GM20000 (cell line): ENCODE measurements around the gene HLA-DMB.

Experiments
- DNase-seq: peaks from one replicate; pipeline ENCODE4 v3.0.0; 2012; ENCODE audit warnings: low spot score
- CTCF ChIP-seq: IDR thresholded peaks from 2 replicates; pipeline ENCODE4 v1.5.1; 2012; ENCODE audit warnings: mild to moderate bottlenecking, control low read depth; ENCODE audit errors: extremely low read depth, missing control alignments

HLA-DMB gene

GRCh38 chr6:32953775-32954174 is 12.9 kb upstream of the HLA-DMB start:
- no peak for DNase-seq
- TF ChIP-seq CTCF, result no peak

- DNase-seq, result peak; percentile 84
- TF ChIP-seq CTCF, result peak; percentile 26
Observed at GRCh38 chr6:32952817-32953739, 12.2 kb upstream of the HLA-DMB start, which contains the start of gene HLA-DMA. HLA-DMA (minus strand) TSS chr6:32953097; CDS start chr6:32953036, 61 bp downstream.

- no peak for TF ChIP-seq CTCF
- DNase-seq, result no peak
Observed at GRCh38 chr6:32950449-32950848, 9.6 kb upstream of the HLA-DMB start.

- no peak for DNase-seq
- TF ChIP-seq CTCF, result no peak
Observed at GRCh38 chr6:32950010-32950409, 9.2 kb upstream of the HLA-DMB start.

GRCh38 chr6:32949113-32949512 is 8.3 kb upstream of the HLA-DMB start:
- no peak for TF ChIP-seq CTCF
- no peak for DNase-seq

GRCh38 chr6:32947552-32948465 is 7.0 kb upstream of the HLA-DMB start:
- TF ChIP-seq CTCF, result peak; percentile 37
- no peak for DNase-seq

- TF ChIP-seq CTCF, result no peak
- DNase-seq, result no peak
Observed at GRCh38 chr6:32946893-32947292, 6.1 kb upstream of the HLA-DMB start.
